ENCODE measurements around the gene CH25H.

Gene CH25H

DNA sequence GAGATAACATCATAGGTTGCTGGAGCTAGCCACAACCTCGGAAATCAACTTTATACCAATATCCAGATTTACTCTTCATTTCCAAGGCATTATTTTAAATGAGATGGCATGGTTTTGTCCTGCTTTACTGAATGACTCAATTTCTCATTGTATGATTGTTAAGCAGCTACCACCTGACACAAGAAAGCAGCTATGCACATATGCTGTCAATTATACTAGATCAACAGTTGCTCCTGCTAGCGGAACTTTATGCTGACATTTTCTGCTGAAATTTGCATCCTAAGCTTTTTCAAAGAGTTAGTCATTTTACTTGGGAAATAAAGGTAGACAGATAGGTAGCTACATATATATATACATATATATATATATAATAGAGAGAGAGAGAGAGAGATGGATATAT is 8.9 kb upstream of the CH25H start:
- Histone ChIP-seq H3K9ac (no peak overlapping the region), H3K4me1 (peaks cover 3% of the 10 kb centered on the region), H3K9me3 (ENCODE audit: control insufficient read depth, low read length) (no peaks in the 10 kb centered on the region)

DNA sequence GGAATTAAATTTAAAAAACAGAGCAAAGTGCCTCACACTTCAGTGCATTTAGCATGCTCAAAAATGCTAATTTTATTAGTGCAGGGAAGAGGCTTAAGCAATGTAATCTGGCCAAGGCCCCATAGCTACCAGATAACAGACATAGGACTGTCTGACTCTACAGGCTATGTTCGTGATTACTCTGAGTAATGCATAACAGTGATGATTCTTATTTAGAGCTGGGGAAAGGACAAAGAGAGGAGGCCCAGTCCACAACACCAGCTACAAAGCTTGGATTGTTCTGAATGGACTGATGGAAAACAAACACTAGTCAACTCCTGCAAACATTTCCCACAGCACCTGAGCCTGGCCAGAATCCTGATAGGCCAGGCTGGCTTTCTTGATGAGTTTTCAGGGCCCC is 8.4 kb upstream of the CH25H start:
- Histone ChIP-seq H3K4me3 (ENCODE audit: low read depth, low read length) (no peak overlapping the region), H3K79me2 (no peaks in the 10 kb centered on the region), H3K27ac (no peak overlapping the region), H2AFZ (no peak overlapping the region), H3K9ac (no peak overlapping the region), H3K4me1 (peaks cover 3% of the 10 kb centered on the region), H3K4me2 (ENCODE audit: low read length) (no peak overlapping the region), H3K27me3 (ENCODE audit: control insufficient read depth, insufficient read depth, low read length) (no peaks in the 10 kb centered on the region), H3K9me3 (ENCODE audit: control insufficient read depth, low read length) (no peaks in the 10 kb centered on the region), H3K36me3 (ENCODE audit: control insufficient read depth, insufficient read depth, low read length) (no peaks in the 10 kb centered on the region)
- TF ChIP-seq, protein P1, sequence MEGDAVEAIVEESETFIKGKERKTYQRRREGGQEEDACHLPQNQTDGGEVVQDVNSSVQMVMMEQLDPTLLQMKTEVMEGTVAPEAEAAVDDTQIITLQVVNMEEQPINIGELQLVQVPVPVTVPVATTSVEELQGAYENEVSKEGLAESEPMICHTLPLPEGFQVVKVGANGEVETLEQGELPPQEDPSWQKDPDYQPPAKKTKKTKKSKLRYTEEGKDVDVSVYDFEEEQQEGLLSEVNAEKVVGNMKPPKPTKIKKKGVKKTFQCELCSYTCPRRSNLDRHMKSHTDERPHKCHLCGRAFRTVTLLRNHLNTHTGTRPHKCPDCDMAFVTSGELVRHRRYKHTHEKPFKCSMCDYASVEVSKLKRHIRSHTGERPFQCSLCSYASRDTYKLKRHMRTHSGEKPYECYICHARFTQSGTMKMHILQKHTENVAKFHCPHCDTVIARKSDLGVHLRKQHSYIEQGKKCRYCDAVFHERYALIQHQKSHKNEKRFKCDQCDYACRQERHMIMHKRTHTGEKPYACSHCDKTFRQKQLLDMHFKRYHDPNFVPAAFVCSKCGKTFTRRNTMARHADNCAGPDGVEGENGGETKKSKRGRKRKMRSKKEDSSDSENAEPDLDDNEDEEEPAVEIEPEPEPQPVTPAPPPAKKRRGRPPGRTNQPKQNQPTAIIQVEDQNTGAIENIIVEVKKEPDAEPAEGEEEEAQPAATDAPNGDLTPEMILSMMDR (IDR thresholded peaks at IDR 0.05), result no peak

More for the DNA sequence above, 8.9 kb upstream of the CH25H start:
- H3K27ac ChIP-seq, result no peak overlapping the region
- H3K79me2 ChIP-seq, result no peaks in the 10 kb centered on the region
- no peak overlapping the region for H3K4me3 ChIP-seq (ENCODE audit: low read depth, low read length)
- H3K36me3 ChIP-seq (ENCODE audit: control insufficient read depth, insufficient read depth, low read length), result no peaks in the 10 kb centered on the region
- TF ChIP-seq, protein P1 (IDR thresholded peaks at IDR 0.05), result no peak
- H2AFZ ChIP-seq, result no peak overlapping the region
- H3K27me3 ChIP-seq (ENCODE audit: control insufficient read depth, insufficient read depth, low read length), result no peaks in the 10 kb centered on the region
- H3K4me2 ChIP-seq (ENCODE audit: low read length), result no peak overlapping the region

DNA sequence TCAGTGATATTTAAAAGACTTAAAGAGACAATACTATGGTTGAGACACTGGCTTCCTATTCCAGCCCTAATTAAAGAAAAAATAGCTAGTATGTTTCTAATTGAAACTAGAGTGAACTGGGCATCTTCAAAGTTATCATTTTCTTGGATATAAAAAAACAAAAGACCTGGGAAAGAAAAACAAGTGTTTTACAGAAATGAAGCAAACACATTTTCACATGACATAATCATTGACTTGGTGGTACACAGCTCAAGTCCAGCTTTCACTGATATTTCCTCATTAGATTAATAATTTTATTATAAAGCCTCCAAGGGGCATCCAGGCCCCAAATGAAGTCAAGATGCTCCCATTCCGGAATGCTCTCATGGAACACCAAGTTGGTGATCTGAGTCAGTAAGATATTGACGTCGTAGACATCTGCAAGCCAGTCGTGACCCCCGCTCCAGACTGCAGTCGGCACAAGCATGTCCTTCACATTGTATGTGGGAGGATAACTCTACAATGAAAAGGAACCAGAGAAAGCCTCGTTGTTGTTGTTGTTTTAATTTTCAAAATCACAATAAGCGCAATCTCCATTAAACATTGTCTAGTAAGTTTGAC is 7.5 kb upstream of the CH25H start:
- no peaks in the 10 kb centered on the region for H3K36me3 ChIP-seq (ENCODE audit: control insufficient read depth, insufficient read depth, low read length)
- no peaks in the 10 kb centered on the region for H3K9me3 ChIP-seq (ENCODE audit: control insufficient read depth, low read length)
- H3K27me3 ChIP-seq (ENCODE audit: control insufficient read depth, insufficient read depth, low read length), result no peaks in the 10 kb centered on the region
- H3K4me1 ChIP-seq, result peaks cover 3% of the 10 kb centered on the region
- TF ChIP-seq, protein P1 (IDR thresholded peaks at IDR 0.05), result no peak
- no peak overlapping the region for H3K27ac ChIP-seq
- H3K4me2 ChIP-seq (ENCODE audit: low read length), result no peak overlapping the region
- no peak overlapping the region for H3K9ac ChIP-seq
- H3K79me2 ChIP-seq, result no peaks in the 10 kb centered on the region
- H2AFZ ChIP-seq, result no peak overlapping the region
- H3K4me3 ChIP-seq (ENCODE audit: low read depth, low read length), result no peak overlapping the region

DNA sequence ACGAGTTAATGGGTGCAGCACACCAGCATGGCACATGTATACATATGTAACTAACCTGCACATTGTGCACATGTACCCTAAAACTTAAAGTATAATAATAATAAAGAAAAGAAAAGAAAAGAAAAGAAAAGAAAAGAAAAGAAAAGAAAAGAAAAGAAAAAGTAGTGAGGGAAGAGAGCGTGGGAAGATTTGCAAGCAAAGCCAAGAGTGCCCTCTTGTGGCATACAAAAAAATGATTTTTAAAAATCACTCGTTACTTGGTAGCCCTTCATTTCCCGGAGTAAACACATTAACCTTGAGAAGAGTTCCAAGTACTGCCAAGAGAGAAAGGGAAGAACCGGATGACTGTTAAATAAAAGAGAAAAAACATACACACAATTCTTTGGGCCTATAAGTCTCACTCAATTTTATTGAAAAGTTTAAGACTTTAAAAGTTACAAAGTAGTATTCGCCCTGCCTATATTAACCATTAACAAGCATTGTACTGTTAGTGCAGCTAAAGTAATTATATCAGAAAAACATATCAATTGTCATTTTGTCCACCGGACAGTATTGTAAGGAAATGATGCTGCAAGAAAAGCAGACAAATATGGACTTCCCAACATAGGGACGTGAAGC is 6.2 kb upstream of the CH25H start:
- Histone ChIP-seq H3K4me2 (ENCODE audit: low read length) (no peak overlapping the region), H3K9ac (no peak overlapping the region), H3K9me3 (ENCODE audit: control insufficient read depth, low read length) (no peaks in the 10 kb centered on the region), H3K36me3 (ENCODE audit: control insufficient read depth, insufficient read depth, low read length) (no peaks in the 10 kb centered on the region), H3K79me2 (no peaks in the 10 kb centered on the region), H2AFZ (no peak overlapping the region), H3K4me1 (peaks cover 3% of the 10 kb centered on the region), H3K27ac (no peak overlapping the region), H3K4me3 (ENCODE audit: low read depth, low read length) (no peak overlapping the region), H3K27me3 (ENCODE audit: control insufficient read depth, insufficient read depth, low read length) (no peaks in the 10 kb centered on the region)
- TF ChIP-seq, protein P1 (IDR thresholded peaks at IDR 0.05), result peak; percentile 58

All from parathyroid adenoma (tissue), 2 donors.